GM19328 (cell line): ENCODE data around the gene CDK15.
"Not testable (repeated sequence)": the region's sequence is repeated elsewhere in the genome, so short reads cannot be mapped to it uniquely, and the experiment has no call there.

Experiments
- ATAC-seq: cut with Tn5 transposase; IDR thresholded peaks from one replicate; pipeline ENCODE4 v1.9.1; 2021; ENCODE audit warnings: mild to moderate bottlenecking, moderate library complexity; ENCODE audit not compliant: unreplicated experiment

The CDK15 gene

DNA sequence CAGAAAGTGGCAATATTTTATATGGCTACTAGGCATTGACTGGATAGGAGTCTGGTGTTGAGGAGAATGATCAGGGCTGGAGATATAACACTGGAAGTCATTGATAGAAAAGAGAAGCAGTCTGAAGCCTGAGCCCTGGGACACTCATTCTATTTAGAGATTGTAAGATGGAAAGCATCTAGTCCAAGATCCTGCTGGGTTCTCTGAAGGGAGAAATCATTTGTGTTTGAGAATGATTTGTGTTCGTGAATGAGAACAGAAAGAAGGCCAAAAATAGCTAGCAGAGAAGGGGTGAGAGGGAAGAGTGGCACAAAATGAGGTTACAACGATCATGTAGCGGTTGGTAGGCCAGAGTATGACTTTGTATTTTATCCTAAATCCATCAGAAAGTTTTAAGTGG is 18.0 kb upstream of the CDK15 start:
- no peak for ATAC-seq

DNA sequence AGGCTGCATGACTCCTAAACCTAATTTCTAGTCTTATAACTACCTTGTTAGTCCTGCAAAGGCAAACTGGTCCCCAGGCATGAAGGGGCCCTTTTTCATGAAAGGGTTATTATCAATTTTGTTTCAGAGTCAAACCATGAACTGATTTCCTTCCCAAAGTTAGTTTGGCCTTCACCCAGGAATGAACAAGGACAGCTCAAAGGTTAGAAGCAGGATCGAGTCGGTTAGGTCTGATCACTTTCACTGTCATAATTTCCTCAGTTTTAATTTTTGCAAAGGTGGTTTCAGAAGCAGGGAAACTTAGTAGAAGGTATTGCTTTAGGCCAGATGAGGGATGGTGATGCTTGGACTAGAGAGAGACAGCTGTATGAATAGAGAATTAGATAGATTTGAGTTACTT is 16.9 kb upstream of the CDK15 start:
- no peak for ATAC-seq

DNA sequence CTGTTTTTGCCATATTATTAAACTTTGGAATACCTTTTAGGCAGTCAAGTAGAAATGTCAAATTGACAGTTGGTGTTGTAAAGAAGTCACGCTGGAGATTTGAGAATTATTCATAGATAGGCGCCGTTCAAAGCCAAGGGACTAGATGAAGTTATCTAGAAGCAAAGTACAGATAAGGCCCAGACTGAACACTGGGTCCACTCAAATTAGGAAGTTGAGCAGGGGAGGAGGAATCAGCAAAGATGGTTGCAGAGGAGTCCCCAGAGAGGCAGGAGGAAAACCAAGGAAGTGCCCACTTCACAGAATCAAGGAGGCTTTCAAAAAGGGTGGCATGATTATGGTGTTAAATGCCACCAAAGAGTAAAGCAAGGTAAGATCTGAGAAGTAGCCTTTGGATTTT is 16.0 kb upstream of the CDK15 start:
- ATAC-seq = no peak

DNA sequence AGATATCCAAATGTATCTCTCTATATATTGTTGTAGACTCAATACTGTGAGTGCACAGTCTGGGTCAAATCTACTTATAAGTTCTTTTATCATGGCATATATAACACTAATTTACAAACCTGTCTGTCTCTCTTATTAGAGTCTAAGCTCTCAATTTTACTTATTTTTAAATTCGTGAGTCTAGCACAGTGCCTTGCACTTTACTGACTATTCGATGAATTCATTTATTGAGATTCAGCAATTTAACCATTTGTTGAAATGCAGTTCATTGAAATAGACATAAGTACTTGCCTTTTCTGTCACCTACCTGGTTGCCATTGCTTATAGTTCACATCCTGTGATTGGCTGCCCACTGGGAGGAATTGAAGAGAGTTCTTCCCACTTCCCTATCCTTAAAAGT is 15.3 kb upstream of the CDK15 start:
- no peak for ATAC-seq

DNA sequence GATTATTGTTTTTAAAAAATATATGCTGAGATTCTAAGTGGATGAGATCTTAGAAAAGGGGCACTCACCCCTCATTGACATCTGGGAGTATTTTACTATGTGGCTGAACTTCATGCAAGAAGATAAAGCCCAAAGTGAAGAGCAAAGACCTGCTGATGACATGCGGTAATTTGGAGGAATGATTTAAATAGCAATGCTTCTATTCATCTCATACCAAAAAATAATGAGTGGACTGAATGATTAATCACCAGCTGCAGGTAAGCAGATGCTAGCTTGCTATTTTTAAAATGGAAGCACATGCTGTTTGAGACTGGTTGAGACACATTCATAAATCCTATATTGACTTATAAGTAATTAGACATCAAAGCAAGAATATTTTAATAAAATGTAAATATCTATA is 12.7 kb upstream of the CDK15 start:
- no peak for ATAC-seq

DNA sequence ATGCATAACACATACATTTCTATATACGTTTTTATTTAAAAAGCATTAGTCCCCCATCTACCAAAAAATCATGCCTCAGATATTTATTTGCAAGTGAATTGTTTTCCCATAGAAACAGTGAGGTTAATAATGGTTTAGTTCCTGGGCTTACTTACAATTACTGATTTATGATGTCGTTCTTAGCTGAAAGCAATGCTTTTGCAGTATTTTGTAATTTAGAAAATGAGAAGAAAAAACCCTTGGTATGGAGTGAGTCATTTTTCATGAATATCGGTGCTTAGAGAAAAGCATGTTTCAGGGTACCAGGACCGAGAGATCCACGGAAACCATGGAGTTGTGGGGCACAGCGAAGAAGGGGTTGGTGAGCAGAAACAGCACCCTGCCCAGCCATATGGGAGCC is 12.0 kb upstream of the CDK15 start:
- no peak for ATAC-seq

DNA sequence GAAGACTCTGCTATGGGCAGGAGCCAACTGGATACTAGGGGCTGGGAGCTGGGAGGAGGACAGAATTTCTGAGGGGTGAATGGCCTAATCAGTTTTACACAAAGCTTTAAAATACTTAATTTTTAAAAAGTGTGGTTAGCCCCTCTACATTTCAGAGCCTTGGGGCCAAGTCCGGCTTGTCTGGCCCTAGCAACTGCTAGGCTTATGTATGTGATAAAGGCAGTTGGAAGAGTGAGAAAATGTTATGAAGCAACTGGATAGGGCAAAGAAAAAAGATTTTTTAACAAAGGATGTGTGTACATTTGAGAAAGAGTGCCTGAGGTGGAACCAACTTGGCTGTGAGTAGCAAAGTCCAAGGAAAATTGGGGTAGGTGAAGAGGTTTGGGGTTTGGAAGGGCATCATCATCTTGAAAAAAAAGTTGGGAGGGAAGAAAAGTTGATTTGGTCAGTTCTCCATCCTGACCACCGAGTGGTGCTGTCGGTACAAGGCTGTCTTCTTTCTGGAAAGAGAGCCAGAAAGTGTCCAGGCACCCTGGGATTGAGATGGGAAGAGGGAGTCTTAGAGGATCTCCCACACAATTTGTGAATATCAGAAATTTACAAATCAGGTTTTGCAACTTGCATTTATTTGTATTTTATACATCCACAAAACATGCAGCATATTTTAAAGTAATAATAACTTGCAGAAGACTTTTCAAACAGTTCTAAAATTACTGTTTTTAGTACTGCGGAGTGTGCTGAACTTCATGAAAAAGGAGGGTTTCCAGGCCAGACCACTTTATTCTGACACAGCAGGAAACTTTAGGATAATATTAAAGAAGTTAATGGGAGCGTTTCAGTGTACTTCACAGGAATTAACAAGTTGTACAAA is 10.5 kb upstream of the CDK15 start:
- ATAC-seq = no peak

DNA sequence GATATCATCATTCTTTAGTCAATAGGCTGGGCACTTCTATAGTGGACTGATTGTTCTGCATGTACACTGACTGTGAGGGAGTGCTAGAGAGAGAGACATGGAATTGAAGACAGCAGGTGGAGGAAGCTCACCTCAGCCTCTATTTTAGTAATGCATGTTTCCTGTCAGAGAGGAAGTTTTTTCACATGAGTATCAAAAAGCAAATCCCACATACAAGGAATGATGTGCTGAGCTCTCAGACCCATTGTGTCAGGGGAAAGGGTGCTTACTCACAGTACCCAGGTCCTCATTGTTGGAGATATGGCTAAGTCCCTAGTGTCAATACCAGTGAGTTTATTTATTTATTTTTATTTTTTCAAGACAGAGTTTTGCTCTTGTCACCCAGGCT is 9.9 kb upstream of the CDK15 start:
- no peak for ATAC-seq

DNA sequence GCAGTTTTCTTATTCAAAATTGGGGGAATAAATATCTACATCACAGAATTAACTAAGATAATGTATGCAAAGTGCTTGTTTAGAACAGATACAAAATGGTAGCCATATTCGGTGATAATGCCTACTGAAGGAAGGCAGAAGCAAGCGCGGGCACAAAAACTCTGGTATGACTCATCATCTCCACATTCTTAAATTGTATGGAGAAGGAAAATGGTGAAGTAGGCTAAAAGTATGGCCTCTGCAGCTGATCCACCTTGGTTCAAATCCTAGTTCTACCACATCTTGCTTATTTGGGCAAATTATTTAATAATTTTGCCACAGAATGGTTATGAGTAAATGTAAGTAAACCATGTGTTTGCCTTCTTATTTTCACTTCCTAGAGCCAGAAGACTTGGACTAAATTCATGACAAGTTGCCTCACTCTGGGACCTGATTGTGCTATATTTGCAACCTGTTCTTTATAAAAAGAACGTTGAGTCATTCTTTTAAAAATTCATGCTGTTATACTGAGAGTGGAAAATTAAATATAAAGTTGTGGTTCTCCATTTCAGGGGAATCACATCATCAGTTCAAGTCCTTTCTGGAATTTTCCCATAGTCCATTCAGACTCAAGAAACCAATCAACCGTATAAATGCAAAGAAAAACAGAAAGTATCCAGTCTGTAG is 9.0 kb upstream of the CDK15 start:
- ATAC-seq = no peak

DNA sequence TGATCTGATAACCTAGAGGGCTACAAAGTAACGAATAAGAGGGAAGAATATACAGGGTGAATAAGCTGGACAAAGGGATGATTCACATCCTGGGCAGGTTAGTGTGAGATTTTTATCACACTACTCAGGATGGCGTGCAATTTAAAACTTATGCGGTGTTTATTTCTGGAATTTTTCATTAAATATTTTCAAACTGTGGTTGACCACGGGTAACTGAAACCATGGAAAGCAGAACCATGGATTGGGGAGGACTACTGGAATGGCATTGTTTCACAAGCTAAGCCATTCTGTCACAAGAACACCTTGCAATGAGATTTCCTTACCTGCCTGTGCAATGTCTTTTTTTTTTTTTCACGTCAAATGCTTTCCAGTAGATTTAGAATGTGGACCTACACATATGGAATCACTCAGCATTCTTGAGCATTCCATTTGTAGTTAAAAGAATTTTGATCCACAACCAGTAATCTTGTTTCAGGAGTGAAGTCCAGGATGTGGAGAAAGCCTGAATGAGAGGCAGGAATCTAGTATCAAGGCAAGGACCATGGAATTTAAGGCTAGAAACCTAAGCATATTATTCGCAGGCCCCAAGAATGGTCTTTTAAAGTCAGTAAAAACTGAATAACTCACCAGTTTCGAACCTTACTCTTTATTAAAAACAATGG is 8.0 kb upstream of the CDK15 start:
- ATAC-seq = no peak

DNA sequence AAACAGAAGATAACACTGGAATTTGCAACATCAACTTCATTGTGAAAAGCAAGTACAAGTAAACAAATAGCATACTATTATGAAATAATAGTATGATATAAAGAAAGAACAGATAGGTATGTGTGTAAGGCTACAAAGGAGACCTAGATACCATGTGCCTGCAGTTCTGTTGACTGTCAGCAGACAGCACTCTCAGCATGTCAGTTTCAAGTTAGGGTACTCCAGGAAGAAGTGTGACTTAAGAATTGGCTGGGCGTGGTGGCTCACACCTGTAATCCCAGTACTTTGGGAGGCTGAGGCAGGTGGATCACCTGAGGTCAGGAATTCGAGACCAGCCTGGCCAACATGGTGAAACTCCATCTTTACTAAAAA is 7.4 kb upstream of the CDK15 start:
- ATAC-seq = not testable (repeated sequence)

DNA sequence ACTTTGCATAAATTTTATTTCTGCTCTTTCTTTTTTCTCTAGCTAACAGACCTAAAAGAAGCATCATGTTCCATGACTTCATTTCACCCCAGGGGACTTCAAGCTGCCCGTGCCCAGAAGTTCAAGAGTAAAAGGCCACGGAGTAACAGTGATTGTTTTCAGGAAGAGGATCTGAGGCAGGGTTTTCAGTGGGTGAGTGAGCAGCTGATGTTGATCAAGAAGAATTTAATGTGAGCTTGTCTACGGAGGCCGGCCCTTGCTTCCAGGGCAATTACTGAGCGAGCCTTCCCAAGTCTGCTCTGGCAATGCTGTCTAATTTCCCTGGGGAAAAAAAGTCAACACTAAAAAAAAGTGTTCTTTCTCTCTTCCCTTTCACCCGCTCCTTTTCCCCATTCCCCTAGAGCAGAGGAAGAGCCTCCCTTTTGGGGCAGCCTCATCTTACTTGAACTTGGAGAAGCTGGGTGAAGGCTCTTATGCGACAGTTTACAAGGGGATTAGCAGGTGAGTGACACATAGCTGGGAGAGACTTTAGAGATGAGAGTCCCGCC is 1.2 kb downstream of the CDK15 start:
- no peak for ATAC-seq

DNA sequence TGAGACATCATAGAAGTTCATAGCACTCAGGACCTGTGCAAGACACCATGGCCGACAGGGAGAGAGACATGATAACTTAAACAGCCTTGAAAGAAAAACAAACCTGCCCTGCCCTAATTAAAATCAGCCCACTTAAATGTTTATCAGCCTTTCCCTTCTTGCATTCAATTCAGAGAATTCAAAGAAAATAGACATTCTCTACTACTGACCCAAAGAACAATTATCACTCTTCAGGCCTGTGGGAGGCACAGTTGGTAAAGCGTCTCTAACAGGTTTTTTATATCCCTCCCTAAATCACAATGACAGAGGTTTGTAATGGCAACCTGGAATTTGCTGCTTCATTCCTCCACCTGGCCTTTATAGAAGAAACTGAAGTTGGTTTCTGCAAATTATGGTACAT is 1.7 kb downstream of the CDK15 start:
- no peak for ATAC-seq

DNA sequence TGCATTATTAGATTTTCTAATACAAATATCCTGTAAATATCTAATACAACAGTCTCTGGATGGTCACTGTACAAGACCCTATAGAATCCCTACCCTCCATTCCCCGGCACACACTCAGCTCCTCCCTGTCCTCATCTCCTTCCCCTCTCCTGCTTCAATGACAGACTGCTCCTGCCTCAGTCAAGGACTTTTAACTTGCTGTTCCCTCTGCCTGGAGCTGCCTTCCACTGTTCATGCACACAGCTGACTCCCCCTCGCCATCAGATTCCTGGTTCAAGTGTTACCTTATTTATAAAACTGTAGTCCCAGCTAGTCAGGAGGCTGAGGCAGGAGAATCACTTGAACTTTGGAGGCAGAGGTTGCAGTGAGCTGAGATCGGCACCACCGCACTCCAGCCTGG is 3.3 kb downstream of the CDK15 start:
- no peak for ATAC-seq

DNA sequence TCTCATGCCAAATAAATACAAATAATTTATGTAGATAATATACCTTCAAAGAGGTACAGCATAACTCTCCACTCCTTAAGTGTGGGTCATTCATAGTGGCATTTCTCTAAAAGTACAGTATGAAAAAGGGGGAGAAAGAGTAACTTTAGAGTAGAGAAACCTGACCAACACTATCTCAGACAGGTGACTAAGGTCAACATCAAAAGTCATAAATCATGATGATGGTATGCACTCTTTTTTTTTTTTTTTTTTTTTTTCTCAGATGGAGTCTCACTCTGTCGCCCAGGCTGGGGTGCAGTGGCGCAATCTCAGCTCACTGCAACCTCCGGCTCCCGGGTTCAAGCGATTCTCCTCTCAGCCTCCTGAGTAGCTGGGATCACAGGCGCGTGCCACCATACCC is 4.3 kb downstream of the CDK15 start:
- ATAC-seq = not testable (repeated sequence)

DNA sequence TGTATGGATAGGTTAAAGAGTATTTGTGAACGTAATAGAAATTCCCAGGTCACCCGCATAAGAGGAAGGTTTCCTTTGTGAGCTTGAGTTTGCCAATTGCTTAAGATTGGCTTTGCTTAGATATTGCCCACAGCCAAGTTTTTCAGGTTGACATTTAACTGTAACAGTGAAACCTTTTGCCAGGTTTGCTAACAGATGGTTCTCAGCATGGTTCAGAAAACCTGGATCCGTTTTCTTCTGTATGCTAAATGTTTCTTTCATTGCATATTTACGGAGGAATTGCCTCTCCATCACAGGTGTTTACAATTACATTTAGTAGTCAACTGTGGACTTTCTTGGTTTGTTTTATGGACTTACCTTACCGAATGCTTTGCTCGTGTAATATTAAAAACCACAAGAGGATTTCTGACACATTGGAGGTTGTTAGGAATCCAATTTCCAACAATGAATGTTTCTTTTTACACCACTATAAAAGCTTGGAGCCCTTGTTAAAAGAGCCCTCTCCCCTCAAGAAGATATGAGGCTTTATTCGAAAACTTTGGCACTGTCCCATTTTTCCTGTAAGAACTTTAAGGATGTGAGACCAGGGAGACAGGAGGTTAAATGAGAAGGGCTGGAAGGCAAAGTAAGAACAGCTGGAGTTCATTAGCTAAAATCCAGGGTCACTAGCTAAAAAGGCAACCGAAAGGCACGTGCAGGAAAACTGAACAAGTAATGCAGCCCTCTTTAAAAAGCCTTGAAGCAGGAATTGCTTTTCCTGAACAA is 7.8 kb downstream of the CDK15 start:
- no peak for ATAC-seq

DNA sequence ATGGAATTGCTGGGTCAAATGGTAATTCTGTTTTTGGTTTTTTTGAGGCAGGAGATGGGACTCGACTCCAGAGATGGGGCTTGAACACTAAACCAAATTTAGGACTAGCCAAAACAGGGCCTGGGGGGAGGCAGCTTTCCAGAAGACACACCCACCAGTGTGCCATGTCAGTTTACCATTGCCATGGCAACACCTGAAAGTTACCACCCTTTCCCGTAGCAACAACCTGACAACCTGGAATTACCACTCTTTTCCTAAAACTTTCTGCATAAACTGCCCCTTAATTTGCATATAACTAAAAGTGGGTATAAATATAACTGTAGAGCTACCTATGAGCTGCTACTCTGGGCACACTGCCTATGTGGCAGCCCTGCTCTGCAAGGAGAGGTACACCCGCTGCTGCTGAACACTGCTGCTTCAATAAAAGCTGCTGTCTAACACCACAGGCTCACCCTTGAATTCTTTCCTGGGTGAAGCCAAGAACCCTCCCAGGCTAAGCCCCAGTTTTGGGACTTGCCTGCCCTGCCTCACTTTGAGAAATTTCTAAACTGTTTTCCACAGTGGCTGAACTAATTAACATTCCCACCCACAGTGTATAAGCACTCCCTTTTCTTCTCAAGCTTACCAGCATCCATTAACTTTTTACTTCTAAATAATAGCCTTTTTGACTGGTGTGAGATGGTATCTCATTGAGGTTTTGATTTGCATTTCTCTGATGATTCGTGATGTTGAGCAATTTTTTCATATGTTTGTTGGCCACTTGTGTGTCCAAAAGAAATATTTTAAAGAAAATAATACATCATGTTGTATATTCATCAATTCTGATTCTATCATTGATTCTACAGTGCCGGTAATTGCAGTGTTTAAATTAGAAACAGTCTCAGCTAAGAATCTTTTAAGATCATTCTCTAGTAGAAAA is 10.6 kb downstream of the CDK15 start:
- no peak for ATAC-seq

DNA sequence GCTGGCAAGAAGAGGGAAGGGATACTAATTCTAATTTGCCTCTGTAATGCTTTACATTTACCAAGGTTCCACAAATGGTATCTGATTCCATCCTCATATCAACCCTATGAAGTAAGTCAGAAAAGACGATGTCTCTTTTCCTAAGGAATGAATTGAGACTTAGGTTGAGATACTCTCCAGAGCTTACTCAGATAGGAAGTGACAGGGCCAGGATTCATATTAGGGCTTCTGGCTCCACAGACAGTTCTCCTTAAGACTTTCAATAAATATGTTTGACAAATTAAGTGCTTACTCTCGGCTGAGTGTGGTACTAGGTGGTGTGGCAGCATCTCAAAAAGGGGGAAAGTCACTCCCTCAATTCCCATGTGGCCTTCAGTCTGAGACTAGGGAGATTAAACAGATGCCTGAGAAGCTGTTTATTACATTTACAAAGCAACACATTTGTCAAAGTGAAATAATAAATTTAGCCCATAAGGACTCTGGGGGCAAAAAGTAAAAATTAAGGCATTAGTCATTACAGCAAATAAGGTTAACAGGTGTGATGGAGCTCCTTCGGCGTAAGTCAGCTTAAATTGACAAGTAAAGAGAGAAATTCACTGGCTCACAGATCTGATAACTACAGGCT is 14.2 kb downstream of the CDK15 start:
- ATAC-seq = no peak

DNA sequence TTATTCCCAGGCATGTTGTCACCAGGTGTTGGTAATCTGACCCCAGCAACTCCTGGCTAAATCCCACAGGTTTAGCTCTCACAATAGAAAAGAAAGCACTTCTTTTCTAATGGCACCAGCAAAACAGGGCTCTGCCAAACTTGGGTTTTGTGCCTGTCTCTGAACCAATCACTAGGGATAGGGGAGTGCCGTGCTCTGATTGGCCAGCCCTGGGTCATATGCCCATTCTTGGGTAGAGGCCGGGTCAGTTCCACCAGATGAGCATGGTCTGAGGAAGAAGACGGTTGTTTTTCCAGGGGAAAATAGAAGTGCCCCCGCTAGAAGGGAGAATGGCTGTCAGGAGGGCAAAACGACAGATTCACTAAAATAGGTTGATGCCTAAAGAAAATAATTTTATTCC is 14.7 kb downstream of the CDK15 start:
- no peak for ATAC-seq

DNA sequence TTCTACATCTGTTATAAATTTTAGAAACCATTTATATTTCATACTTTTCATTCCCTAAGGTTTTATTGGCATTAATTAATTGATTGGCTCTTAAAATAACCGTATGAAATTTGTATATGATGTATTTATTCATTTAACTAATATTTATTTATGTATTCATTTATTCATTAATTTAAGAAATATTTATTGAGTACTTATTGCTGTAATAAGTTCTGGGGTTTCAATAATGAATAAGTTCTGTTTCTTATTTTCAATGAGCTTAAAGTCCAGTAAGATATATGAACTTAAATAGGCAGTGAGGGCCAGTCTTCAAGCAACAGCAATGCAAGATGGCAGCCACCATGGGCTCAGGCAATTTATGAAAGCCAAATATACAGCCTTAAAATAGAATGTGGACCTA is 17.9 kb downstream of the CDK15 start:
- ATAC-seq = no peak
